ENCODE measurements around the gene AK9. TPM values are rescaled to one million over a fixed set of nuclear protein-coding genes. Genes with fewer than 3 reads are reported as not detected.

AK9 gene
- total RNA-seq, 1 experiment from 2014 or later: 3.0 TPM

GRCh38 chr6:109485266-109485935 lies 205.6 kb downstream of the AK9 start:
- no peak for DNase-seq (ENCODE audit: low read depth)

- DNase-seq (ENCODE audit: low read depth): no peak
Observed at GRCh38 chr6:109484122-109484521, 206.9 kb downstream of the AK9 start.

GRCh38 chr6:109483735-109484057 lies 207.3 kb downstream of the AK9 start:
- DNase-seq (ENCODE audit: low read depth): no peak

- peak; percentile 76 for DNase-seq (ENCODE audit: low read depth)
Observed at GRCh38 chr6:109482905-109483734, 207.9 kb downstream of the AK9 start, which contains the start of gene ZBTB24. TSS of gene ZBTB24 (minus strand) at chr6:109483219. CDS start at chr6:109482026, 1,193 bp downstream.

GRCh38 chr6:109480993-109481480 lies 210.0 kb downstream of the AK9 start:
- no peak for DNase-seq (ENCODE audit: low read depth)

- DNase-seq (ENCODE audit: low read depth): no peak
Observed at GRCh38 chr6:109478841-109479624, 212.0 kb downstream of the AK9 start.

GRCh38 chr6:109478222-109478805 lies 212.7 kb downstream of the AK9 start:
- no peak for DNase-seq (ENCODE audit: low read depth)

- DNase-seq (ENCODE audit: low read depth): no peak
Observed at GRCh38 chr6:109477725-109478124, 213.3 kb downstream of the AK9 start.

GRCh38 chr6:109477184-109477583 lies 213.8 kb downstream of the AK9 start:
- no peak for DNase-seq (ENCODE audit: low read depth)

GRCh38 chr6:109475625-109476024 lies 215.4 kb downstream of the AK9 start:
- no peak for DNase-seq (ENCODE audit: low read depth)

- no peak for DNase-seq (ENCODE audit: low read depth)
Observed at GRCh38 chr6:109474995-109475394, 216.0 kb downstream of the AK9 start.

GRCh38 chr6:109473120-109473519 lies 217.9 kb downstream of the AK9 start:
- no peak for DNase-seq (ENCODE audit: low read depth)

GRCh38 chr6:109472132-109472995 lies 218.6 kb downstream of the AK9 start:
- no peak for DNase-seq (ENCODE audit: low read depth)

GRCh38 chr6:109471105-109471810 lies 219.7 kb downstream of the AK9 start:
- DNase-seq (ENCODE audit: low read depth): no peak

GRCh38 chr6:109469591-109470189 lies 221.3 kb downstream of the AK9 start:
- DNase-seq (ENCODE audit: low read depth): no peak

GRCh38 chr6:109467696-109468095 lies 223.3 kb downstream of the AK9 start:
- DNase-seq (ENCODE audit: low read depth): no peak

GRCh38 chr6:109466212-109466923 lies 224.6 kb downstream of the AK9 start:
- no peak for DNase-seq (ENCODE audit: low read depth)

- DNase-seq (ENCODE audit: low read depth): no peak
Observed at GRCh38 chr6:109465772-109466171, 225.2 kb downstream of the AK9 start.
